Panc1 (cell line): ENCODE data around the gene SMARCA1.

Experiments
- CTCF ChIP-seq: fragments of 450-650 bp; IDR thresholded peaks from 2 replicates; pipeline ENCODE4 v1.5.1; 2017; ENCODE audit warnings: mild to moderate bottlenecking
- POLR2AphosphoS5 ChIP-seq: IDR thresholded peaks from 2 replicates; pipeline ENCODE4 v1.6.1; 2012; ENCODE audit warnings: mild to moderate bottlenecking, low read depth, low read length, moderate library complexity
- TF ChIP-seq, protein P1 (sequence below), 2 experiments: IDR thresholded peaks; 2 replicates each; pipeline ENCODE4 v1.6.1; 2011 to 2012; ENCODE audit warnings: low read depth in 2 of 2, control low read depth in 1 of 2, low read length in 1 of 2, mild to moderate bottlenecking in 1 of 2, moderate library complexity in 1 of 2; ENCODE audit not compliant: insufficient read depth in 1 of 2

GRCh38 chrX:129549124-129549523, 25.8 kb upstream of the SMARCA1 start:
- TF ChIP-seq CTCF (no peak), POLR2AphosphoS5 (no peak)
- TF ChIP-seq, protein P1, sequence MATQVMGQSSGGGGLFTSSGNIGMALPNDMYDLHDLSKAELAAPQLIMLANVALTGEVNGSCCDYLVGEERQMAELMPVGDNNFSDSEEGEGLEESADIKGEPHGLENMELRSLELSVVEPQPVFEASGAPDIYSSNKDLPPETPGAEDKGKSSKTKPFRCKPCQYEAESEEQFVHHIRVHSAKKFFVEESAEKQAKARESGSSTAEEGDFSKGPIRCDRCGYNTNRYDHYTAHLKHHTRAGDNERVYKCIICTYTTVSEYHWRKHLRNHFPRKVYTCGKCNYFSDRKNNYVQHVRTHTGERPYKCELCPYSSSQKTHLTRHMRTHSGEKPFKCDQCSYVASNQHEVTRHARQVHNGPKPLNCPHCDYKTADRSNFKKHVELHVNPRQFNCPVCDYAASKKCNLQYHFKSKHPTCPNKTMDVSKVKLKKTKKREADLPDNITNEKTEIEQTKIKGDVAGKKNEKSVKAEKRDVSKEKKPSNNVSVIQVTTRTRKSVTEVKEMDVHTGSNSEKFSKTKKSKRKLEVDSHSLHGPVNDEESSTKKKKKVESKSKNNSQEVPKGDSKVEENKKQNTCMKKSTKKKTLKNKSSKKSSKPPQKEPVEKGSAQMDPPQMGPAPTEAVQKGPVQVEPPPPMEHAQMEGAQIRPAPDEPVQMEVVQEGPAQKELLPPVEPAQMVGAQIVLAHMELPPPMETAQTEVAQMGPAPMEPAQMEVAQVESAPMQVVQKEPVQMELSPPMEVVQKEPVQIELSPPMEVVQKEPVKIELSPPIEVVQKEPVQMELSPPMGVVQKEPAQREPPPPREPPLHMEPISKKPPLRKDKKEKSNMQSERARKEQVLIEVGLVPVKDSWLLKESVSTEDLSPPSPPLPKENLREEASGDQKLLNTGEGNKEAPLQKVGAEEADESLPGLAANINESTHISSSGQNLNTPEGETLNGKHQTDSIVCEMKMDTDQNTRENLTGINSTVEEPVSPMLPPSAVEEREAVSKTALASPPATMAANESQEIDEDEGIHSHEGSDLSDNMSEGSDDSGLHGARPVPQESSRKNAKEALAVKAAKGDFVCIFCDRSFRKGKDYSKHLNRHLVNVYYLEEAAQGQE (IDR thresholded peaks at IDR 0.05; ENCODE audit: insufficient read depth in 1 of 2, low read depth in 2 of 2, low read length in 1 of 2), result no peak
